Measurements from ENCODE around the gene EPHA7.

Gene EPHA7

DNA sequence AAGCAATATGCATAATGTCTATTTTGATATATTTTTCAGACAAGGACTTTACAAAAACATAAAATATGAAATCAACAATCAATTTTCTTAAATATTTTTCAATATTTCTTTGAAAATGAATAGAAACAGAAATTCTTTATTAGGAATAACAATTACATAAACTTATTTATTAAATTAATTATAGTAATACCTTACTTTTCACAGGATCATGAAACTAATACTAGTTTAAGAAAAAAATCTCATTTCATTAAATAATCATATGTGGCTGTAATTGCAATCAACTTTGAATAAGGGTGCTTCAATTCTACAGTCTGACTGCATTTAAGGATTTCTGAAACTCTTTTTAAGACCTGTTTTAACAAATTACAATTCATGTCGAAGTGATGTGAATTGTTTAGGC is 26.6 kb downstream of the EPHA7 start:
- DNase-seq = no peak

DNA sequence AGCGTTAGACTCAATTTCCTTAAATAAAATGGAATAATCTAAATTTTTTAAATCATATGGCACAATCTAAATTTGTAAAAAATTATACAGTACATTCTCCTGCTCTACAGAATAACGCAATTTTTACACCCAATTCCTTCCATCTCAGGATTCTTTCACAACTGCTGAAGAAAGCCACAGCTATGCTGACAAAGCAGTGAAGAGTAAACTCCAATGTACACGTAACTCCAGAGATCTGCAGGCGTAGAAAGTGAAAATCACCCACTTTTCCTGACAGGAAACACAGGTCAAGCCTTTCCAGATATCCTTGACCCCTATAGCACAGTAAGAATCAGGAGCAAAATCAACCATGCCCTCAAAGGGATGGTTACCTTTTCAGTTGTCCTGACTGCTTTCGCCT is 27.4 kb downstream of the EPHA7 start:
- no peak for DNase-seq

GRCh38 chr6:93389192-93389591 is 30.2 kb downstream of the EPHA7 start:
- no peak for DNase-seq

- no peak for DNase-seq
Measured at GRCh38 chr6:93388070-93388469, 31.3 kb downstream of the EPHA7 start.

GRCh38 chr6:93376026-93376540 is 43.3 kb downstream of the EPHA7 start:
- DNase-seq = no peak

DNA sequence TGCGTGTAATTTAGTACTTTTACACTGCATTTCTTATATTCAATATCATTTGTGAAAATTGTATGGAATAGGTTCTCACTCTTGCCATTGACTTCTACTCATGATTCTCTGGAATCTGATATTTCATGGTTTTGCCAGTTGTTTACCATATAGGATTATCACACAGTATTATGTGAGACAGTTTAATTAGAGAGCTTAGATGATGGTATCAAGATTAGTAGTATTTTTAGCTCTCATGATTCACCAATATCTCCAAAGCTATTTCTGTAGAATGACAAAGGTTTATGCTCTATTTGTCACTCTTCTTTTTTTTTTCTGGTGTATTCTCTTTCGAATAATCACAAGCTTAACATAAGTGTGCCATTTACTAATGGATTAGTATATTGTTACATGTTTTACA is 45.9 kb downstream of the EPHA7 start:
- no peak for DNase-seq

GRCh38 chr6:93371756-93372155 is 47.6 kb downstream of the EPHA7 start:
- no peak for DNase-seq

DNA sequence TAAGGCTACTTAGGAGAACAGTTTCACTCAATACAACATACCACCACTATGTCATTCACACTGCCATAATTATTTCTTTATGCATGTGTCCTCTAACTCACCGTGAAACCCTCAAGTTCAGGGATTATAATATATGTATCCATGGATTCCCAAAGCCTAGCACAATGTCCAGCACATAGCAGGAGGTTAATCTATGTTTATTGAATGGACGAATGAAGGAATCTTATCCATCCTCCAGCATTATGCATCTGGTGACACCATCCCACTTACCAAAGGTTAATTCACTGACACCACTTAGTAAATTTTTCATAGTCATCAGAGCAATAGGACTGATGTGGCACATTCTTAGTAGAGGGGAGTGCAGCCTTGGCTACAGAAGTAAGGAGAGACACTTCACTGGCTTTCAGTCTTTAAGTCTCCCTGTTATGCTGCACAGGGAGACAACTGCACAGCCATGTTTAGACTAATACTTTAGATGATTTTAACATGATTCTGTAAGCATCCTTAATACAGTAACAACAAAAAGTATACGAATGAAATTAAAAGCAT is 49.7 kb downstream of the EPHA7 start:
- DNase-seq = no peak

DNA sequence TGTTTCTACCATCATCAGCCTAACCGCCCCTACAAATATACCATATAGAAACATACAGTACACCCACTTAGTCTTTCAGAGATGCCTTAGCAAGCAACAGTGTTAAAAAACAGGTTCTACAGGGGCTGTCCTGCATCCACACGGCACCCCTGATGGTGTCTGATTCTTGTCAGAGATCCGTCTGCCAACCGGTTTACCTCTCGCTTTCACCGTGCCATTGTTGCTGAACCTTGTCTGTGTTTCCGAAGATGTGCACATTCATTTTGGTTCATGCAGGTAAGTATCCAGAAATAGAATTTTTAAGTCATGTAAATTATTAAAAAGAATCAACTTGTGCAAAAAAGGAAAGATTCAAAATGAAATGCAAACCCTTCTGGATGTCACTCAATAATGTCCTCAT is 52.9 kb downstream of the EPHA7 start:
- no peak for DNase-seq

DNA sequence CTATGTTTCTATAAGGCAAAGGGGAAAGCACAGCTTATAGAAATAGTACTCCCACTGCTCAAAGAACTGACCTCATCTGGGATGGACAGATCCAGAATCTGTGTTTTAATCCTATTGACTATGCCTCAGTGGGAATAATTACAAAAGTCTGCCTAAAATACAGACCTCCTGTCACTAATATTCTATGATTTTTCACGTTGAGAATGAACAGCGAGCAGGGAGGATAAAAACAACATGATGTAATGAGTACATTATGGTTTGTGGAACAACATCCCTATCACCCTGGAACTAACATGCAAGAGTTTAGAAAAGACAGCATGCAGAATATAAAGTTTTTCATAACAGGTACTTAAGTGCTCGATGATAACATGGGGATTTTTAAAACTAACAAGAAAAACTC is 53.9 kb downstream of the EPHA7 start:
- no peak for DNase-seq

DNA sequence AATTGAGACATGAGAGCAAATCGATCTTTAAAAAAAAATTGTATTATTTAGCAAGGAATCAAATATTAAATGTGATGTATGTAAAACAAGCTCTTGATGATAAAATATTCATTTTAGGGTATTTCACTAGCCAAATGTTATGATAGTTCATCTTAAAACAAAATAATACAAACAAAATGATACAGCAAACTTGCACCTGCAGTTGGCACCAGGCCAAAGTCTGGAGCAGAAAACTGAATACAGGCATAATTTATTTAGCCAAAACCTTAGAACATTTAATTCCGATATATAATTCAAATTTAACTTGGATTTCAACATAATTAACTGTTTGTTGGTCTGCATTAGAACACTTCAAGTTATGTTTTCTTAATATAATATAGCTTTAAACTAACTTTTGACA is 60.9 kb downstream of the EPHA7 start:
- no peak for DNase-seq

DNA sequence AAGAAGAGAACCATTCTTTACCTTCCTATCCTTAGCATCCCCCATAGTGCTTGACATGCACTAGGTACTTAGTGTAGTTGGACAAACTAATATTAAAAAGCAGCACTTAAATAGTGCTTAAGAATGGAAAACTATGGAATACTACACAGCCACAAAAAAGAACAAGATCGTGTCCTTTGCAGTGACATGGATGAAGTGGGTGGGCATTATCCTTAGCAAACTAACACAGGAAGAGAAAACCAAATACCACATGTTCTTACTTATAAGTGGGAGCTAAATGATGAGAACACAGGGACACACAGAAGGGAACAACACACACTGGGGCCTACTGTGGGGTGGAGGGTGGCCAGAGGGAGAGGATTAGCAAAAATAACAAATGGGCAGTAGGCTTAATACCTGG is 66.8 kb downstream of the EPHA7 start:
- no peak for DNase-seq

DNA sequence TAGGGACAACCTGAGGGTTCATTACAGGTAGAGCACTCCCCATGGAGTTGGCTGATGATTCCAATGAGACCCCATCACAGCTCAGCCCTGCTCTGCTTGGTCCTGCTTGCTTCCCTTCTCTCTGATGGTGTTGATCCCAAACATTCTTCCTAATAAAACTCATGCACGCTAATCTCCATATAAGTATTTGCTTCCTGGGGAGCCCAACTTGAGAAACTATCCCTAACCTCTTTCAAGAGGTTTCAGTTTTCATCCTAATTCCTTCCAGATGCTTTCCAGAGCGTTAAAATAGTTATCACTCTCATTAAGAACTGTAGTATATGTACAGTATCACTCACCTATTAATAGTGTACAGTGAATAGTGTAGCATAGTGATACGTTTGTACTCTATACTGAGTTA is 68.1 kb downstream of the EPHA7 start:
- DNase-seq = no peak

- no peak for DNase-seq
Measured at GRCh38 chr6:93350774-93351173, 68.6 kb downstream of the EPHA7 start.

GRCh38 chr6:93344333-93344835 is 75.0 kb downstream of the EPHA7 start:
- DNase-seq = no peak

- no peak for DNase-seq
Measured at GRCh38 chr6:93343476-93343875, 75.9 kb downstream of the EPHA7 start.

GRCh38 chr6:93341900-93342613 is 77.3 kb downstream of the EPHA7 start:
- no peak for DNase-seq

DNA sequence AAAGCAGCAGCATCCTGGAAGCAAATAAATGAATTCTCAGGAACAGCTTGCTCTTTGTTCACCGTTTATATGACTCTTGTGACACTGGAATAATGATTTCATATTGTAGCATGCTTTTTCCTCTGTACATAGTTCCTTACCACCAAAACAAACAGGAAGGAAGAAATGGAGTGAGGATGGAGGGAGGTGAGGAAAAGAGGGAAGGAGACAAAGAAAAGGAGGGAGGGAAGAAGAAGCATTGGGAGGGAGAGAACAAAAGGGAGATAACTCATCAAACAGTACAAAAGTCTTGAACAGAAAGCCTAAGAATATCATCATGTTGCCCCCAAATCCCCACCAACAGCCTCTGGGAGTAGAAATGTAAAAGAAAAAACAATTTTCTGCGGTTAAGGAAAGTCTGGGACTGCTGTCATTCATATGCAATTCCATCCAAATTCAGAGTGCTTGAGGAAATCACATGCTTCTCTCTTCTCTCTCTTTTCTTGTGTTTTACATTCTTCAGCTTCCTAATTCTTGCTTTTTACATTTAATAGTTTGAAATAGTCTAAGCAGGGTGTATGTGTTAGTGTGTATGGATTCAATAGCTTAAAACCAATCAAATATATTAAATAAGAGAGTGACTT is 81.5 kb downstream of the EPHA7 start:
- no peak for DNase-seq

- no peak for DNase-seq
Measured at GRCh38 chr6:93337014-93337413, 82.3 kb downstream of the EPHA7 start.

GRCh38 chr6:93329301-93330000 is 89.9 kb downstream of the EPHA7 start:
- no peak for DNase-seq

DNA sequence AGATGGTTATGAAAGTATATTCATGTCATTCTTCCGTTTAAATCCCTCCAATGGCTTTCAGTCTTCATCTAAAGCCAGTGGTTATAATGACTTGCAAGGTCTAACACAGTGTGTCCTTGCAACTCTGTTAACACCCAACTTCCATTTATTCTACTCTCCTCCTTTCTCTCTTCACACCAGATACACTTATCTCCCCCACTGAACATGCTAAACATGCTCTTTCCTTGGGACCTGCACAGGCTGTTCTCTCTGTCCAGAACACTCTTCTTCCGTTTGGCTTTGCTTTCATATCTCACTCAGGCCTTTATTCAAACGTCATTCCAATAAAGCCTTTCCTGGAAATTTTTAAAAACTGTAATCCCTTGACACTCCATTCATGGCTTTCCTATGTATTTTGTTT is 91.5 kb downstream of the EPHA7 start:
- no peak for DNase-seq

GRCh38 chr6:93325761-93326160 is 93.6 kb downstream of the EPHA7 start:
- no peak for DNase-seq

- DNase-seq = no peak
Measured at GRCh38 chr6:93323630-93324029, 95.7 kb downstream of the EPHA7 start.

DNA sequence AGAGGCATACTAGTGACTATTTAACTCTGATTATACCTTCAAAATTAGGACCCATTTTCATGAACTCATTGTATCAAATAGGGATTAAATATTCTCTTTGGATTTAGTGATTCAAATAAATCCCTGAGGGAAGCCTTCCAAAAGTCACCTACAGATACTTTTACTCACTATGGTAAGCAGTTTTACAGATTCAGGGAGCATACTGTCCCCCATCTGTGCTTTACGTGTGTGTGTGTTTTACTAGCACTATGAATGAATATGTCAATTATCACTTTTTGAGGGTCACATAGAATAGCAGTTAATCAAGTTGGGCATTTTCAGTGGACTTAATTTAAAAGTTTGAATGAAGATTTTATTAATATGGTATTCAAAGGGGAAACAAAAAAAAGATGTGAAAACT is 96.7 kb downstream of the EPHA7 start:
- DNase-seq = no peak

All from T-helper 1 cell (primary cell).